Breast epithelium (tissue), 4 donors: ENCODE measurements around the gene CDS1. TPM values are rescaled to one million over a fixed set of nuclear protein-coding genes. Genes with fewer than 3 reads are reported as not detected.

ENCODE experiments used
- DNase-seq, 2 donors: peaks; one replicate each; pipeline ENCODE4 v3.0.0-alpha.2; 2019; ENCODE audit warnings: low spot score in 2 of 2
- H3K27ac ChIP-seq, 2 donors: fragments of 200-600 bp; sonication (generic) in 1 of 2; one replicate each; pipeline ENCODE4 v1.5.1; 2016 to 2019; ENCODE audit warnings: mild to moderate bottlenecking in 1 of 2
- H3K27me3 ChIP-seq, 2 donors: fragments of 200-600 bp; sonication (generic) in 1 of 2; one replicate each; pipeline versions ENCODE4 v1.5.1 to v1.6.0; 2017 to 2019; ENCODE audit warnings: control low read depth in 1 of 2, mild to moderate bottlenecking in 1 of 2
- H3K36me3 ChIP-seq: fragments of 200-600 bp; one replicate; pipeline ENCODE4 v1.5.1; 2019
- H3K4me1 ChIP-seq, 2 donors: fragments of 200-600 bp; sonication (generic); one replicate each; pipeline ENCODE4 v1.5.1; 2016 to 2019; ENCODE audit warnings: control low read depth in 1 of 2
- H3K4me3 ChIP-seq, 3 donors: fragments of 200-600 bp; sonication (generic); 1 replicate in 2 of 3; 2 replicates in 1 of 3; pipeline ENCODE4 v1.5.1; 2016 to 2019; ENCODE audit warnings: mild to moderate bottlenecking in 3 of 3, moderate library complexity in 2 of 3
- H3K9me3 ChIP-seq, 2 donors: fragments of 200-600 bp; sonication (generic) in 1 of 2; one replicate each; pipeline ENCODE4 v1.5.1; 2016 to 2019; ENCODE audit warnings: control low read depth in 1 of 2
- CTCF ChIP-seq, 3 donors: fragments of 450-650 bp; IDR thresholded peaks; one replicate each; pipeline ENCODE4 v1.5.1; 2016 to 2017; ENCODE audit warnings: antibody characterized with exemption in 3 of 3, mild to moderate bottlenecking in 3 of 3, moderate library complexity in 3 of 3
- POLR2A ChIP-seq: fragments of 450-650 bp; IDR thresholded peaks from one replicate; pipeline ENCODE4 v1.6.1; 2016; ENCODE audit warnings: antibody characterized with exemption, mild to moderate bottlenecking, moderate library complexity
- POLR2AphosphoS5 ChIP-seq, 3 donors: sonication (generic); formaldehyde crosslinking; IDR thresholded peaks; one replicate each; pipeline ENCODE4 v1.6.1; 2017; ENCODE audit warnings: antibody characterized with exemption in 3 of 3
- intact Hi-C: fragments of 100-400 bp; cut with DNase I; formaldehyde crosslinking; loops from one replicate; pipeline ENCODE4 v1.15.1; 2023; ENCODE audit warnings: low total_unique reads
- total RNA-seq, 3 donors: library from RNA; depleted of rRNA; stranded (reverse); fragments of >200 nt; gene quantifications; one replicate each; pipeline ENCODE4 v1.1.0, GENCODE V29; 2016

Gene CDS1
- total RNA-seq, 3 donors from 2014 or later, result 1.1 to 29.6 (median 9.8) TPM

DNA sequence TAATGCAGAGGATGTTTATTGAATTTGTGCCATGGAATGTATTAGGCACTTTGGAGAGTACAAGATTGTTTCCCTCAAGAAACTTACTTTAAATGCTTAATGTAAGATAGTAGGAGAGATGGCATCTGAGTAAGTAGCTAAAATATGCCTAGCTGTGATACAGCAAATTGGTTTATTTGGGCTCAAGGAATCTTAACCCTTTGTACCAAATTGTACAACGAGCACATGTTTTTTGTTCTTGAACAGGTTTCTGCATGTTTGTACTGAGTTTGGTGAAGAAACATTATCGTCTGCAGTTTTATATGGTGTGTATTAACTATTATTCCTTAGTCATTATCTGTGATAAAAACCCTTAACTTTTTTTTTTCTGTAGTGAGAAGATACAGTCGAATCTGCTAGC lies 48.6 kb downstream of the CDS1 start:
- H3K27me3 ChIP-seq, result no peaks in the 10 kb centered on the region
- H3K27ac ChIP-seq, result no peak overlapping the region
- intact Hi-C loops, result no loop called here
- H3K36me3 ChIP-seq, result no peaks in the 10 kb centered on the region
- no peak overlapping the region for H3K4me3 ChIP-seq
- H3K4me1 ChIP-seq, result no peaks in the 10 kb centered on the region
- no peak for TF ChIP-seq POLR2A
- TF ChIP-seq POLR2AphosphoS5 (IDR thresholded peaks at IDR 0.05), result no peak
- TF ChIP-seq CTCF (IDR thresholded peaks at IDR 0.05), result no peak
- no peaks in the 10 kb centered on the region for H3K9me3 ChIP-seq
- no peak for DNase-seq

DNA sequence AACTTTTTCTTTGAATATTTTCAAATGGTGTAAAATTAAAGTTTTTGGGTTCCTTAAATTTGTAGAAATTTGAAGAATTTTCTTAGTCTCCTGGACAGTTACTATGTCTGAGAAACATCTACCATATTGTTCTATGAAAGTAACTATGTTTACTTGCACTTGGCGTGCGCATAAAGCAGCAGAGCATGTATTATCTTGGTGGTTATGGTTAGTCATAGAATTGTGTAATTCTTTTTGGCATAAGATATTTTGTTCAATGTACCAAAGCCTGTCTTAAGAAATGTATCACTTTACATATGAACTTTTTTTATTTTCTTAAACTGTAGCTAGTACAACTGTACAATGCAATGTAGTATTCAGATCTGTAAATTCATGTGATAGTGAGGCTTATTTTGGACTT lies 49.2 kb downstream of the CDS1 start:
- Histone ChIP-seq H3K4me3 (no peak overlapping the region), H3K27ac (no peak overlapping the region), H3K36me3 (no peaks in the 10 kb centered on the region), H3K27me3 (no peaks in the 10 kb centered on the region), H3K9me3 (no peaks in the 10 kb centered on the region), H3K4me1 (no peaks in the 10 kb centered on the region)
- TF ChIP-seq POLR2A (no peak), POLR2AphosphoS5 (IDR thresholded peaks at IDR 0.05) (no peak), CTCF (IDR thresholded peaks at IDR 0.05) (no peak)
- intact Hi-C loops, result no loop called here
- DNase-seq, result no peak

- DNase-seq, result no peak
- no peaks in the 10 kb centered on the region for H3K27me3 ChIP-seq
- H3K4me3 ChIP-seq, result no peak overlapping the region
- no peaks in the 10 kb centered on the region for H3K9me3 ChIP-seq
- no peaks in the 10 kb centered on the region for H3K36me3 ChIP-seq
- H3K27ac ChIP-seq, result no peak overlapping the region
- intact Hi-C loops, result no loop called here
- TF ChIP-seq CTCF (IDR thresholded peaks at IDR 0.05), result no peak
- no peak for TF ChIP-seq POLR2A
- no peak for TF ChIP-seq POLR2AphosphoS5 (IDR thresholded peaks at IDR 0.05)
- H3K4me1 ChIP-seq, result no peaks in the 10 kb centered on the region
Measured at GRCh38 chr4:84634961-84635360, 52.0 kb downstream of the CDS1 start.

- Histone ChIP-seq H3K9me3 (no peaks in the 10 kb centered on the region), H3K36me3 (no peaks in the 10 kb centered on the region), H3K27ac (no peak overlapping the region)
Measured at GRCh38 chr4:84638092-84638491, 55.2 kb downstream of the CDS1 start.

DNA sequence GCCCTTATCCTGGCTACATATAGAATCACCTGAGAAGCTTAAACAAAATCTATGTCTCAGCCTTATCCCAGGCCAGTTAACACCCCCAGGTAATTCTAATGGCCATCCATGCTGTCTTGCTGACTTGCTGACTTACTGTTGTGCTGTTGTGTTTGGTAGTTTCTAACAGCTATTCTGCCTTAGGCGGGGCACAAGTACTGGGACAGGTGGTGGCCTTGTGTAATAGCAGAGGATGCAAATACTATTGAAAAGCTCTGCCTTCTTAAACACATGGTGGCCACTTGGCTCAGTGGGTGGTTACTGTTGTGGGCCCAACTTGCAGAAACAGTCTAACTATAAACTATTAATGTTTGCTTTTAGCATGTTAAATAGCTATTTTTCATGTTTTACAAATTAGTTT lies 56.2 kb downstream of the CDS1 start:
- no peak for DNase-seq
- H3K4me1 ChIP-seq, result no peaks in the 10 kb centered on the region
- H3K27me3 ChIP-seq, result no peaks in the 10 kb centered on the region
- no peak overlapping the region for H3K4me3 ChIP-seq
- H3K9me3 ChIP-seq, result no peaks in the 10 kb centered on the region
- TF ChIP-seq CTCF (IDR thresholded peaks at IDR 0.05), result no peak
- no peak for TF ChIP-seq POLR2AphosphoS5 (IDR thresholded peaks at IDR 0.05)
- no peak for TF ChIP-seq POLR2A
- no peak overlapping the region for H3K27ac ChIP-seq
- no peaks in the 10 kb centered on the region for H3K36me3 ChIP-seq
- intact Hi-C loops, result no loop called here

More at GRCh38 chr4:84638092-84638491, 55.2 kb downstream of the CDS1 start:
- H3K4me3 ChIP-seq, result no peak overlapping the region
- DNase-seq, result no peak
- intact Hi-C loops, result no loop called here
- TF ChIP-seq POLR2A, result no peak
- no peak for TF ChIP-seq CTCF (IDR thresholded peaks at IDR 0.05)
- TF ChIP-seq POLR2AphosphoS5 (IDR thresholded peaks at IDR 0.05), result no peak
- no peaks in the 10 kb centered on the region for H3K27me3 ChIP-seq
- H3K4me1 ChIP-seq, result no peaks in the 10 kb centered on the region
